ENCODE results near the gene GRIK5. TPM values are rescaled to one million over a fixed set of nuclear protein-coding genes. Genes with fewer than 3 reads are reported as not detected.

Gene GRIK5
- total RNA-seq, 1 donor: under 0.01 TPM

GRCh38 chr19:42089191-42089750, 19.3 kb upstream of the GRIK5 start:
- no peaks in the 10 kb centered on the region for H4K20me1 ChIP-seq (ENCODE audit: insufficient read depth, low read length)
- TF ChIP-seq CTCF (IDR thresholded peaks at IDR 0.05; ENCODE audit: extremely low read depth, low read depth, low read length): no peak
- H3K4me2 ChIP-seq (ENCODE audit: insufficient read depth, low read length): peak overlapping the region; percentile 75
- H3K36me3 ChIP-seq (ENCODE audit: insufficient read depth, low read length): no peaks in the 10 kb centered on the region
- DNase-seq (ENCODE audit: insufficient read length, low spot score, missing footprints): no peak
- H3K9me3 ChIP-seq (ENCODE audit: low read depth, low read length): no peaks in the 10 kb centered on the region
- H3K4me1 ChIP-seq (ENCODE audit: insufficient read depth, low read length): peaks cover 21% of the 10 kb centered on the region
- H3K27ac ChIP-seq (ENCODE audit: low read depth, low read length): peak overlapping the region; percentile 73
- peak overlapping the region; percentile 53 for H3K4me3 ChIP-seq (ENCODE audit: insufficient read depth, low read length)
- H3K79me2 ChIP-seq (ENCODE audit: insufficient read depth, low read length): no peaks in the 10 kb centered on the region
- no peaks in the 10 kb centered on the region for H3K27me3 ChIP-seq (ENCODE audit: insufficient read depth, low read length)
- peak overlapping the region; percentile 94 for H2AFZ ChIP-seq (ENCODE audit: low read length)

GRCh38 chr19:42088471-42089190, 18.6 kb upstream of the GRIK5 start:
- TF ChIP-seq CTCF (IDR thresholded peaks at IDR 0.05; ENCODE audit: extremely low read depth, low read depth, low read length): no peak
- Histone ChIP-seq H3K79me2 (ENCODE audit: insufficient read depth, low read length) (peaks cover 2% of the 10 kb centered on the region), H3K9me3 (ENCODE audit: low read depth, low read length) (no peaks in the 10 kb centered on the region), H3K36me3 (ENCODE audit: insufficient read depth, low read length) (no peaks in the 10 kb centered on the region), H3K27ac (ENCODE audit: low read depth, low read length) (peak overlapping the region; percentile 73), H3K4me2 (ENCODE audit: insufficient read depth, low read length) (peak overlapping the region; percentile 75), H3K4me1 (ENCODE audit: insufficient read depth, low read length) (peaks cover 21% of the 10 kb centered on the region), H3K27me3 (ENCODE audit: insufficient read depth, low read length) (no peaks in the 10 kb centered on the region), H2AFZ (ENCODE audit: low read length) (peak overlapping the region; percentile 94), H3K4me3 (ENCODE audit: insufficient read depth, low read length) (peak overlapping the region; percentile 53), H4K20me1 (ENCODE audit: insufficient read depth, low read length) (peaks cover 2% of the 10 kb centered on the region)
- DNase-seq (ENCODE audit: insufficient read length, low spot score, missing footprints): peak; percentile 98

DNA sequence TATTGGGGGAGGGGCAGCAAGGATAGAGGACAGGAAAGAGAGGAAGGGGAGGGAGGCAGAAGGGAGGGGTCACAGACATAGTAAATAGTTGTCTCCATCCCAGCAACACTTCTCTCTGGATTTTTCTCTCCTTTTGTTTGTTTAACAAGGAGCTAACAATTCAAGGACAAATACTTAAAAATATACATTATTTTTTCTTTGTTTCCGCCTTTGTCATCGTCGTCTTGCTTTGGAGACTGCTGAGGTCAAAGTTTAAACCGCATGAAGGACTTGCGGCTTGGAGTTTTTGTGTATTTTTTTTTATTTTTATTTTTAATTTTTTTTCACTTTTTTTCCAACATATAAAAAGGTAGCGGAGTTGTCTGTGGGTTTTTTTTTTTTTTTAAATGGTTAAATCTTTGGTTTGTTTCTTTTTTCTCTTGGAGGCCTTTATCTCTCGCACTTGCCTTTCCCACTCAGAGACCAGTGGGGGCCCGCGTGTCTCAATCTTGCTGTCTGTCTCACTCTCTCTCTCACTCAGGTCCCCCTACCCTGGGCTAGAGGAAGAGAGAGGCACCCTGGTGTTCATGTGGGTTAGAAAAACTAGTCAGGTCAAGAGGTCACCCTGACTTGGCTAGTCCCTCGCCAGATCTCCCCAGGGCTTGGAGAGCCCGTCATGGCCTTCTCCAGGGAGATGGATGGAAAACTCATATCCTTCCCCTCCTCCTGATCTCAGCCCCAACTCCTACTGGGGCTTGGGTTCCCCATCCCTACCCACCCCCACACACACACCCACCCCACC, 17.0 kb upstream of the GRIK5 start:
- H3K4me3 ChIP-seq (ENCODE audit: insufficient read depth, low read length): no peak overlapping the region
- peak; percentile 89 for DNase-seq (ENCODE audit: insufficient read length, low spot score, missing footprints)
- no peak overlapping the region for H3K4me2 ChIP-seq (ENCODE audit: insufficient read depth, low read length)

More for the DNA sequence above, 17.0 kb upstream of the GRIK5 start:
- H4K20me1 ChIP-seq (ENCODE audit: insufficient read depth, low read length): peaks cover 5% of the 10 kb centered on the region
- H3K27ac ChIP-seq (ENCODE audit: low read depth, low read length): no peak overlapping the region
- peaks cover 21% of the 10 kb centered on the region for H3K4me1 ChIP-seq (ENCODE audit: insufficient read depth, low read length)
- H3K27me3 ChIP-seq (ENCODE audit: insufficient read depth, low read length): no peaks in the 10 kb centered on the region
- peaks cover 3% of the 10 kb centered on the region for H3K36me3 ChIP-seq (ENCODE audit: insufficient read depth, low read length)
- H3K79me2 ChIP-seq (ENCODE audit: insufficient read depth, low read length): peaks cover 6% of the 10 kb centered on the region
- no peak overlapping the region for H2AFZ ChIP-seq (ENCODE audit: low read length)
- TF ChIP-seq CTCF (IDR thresholded peaks at IDR 0.05; ENCODE audit: extremely low read depth, low read depth, low read length): no peak
- H3K9me3 ChIP-seq (ENCODE audit: low read depth, low read length): no peaks in the 10 kb centered on the region
